ENCODE results near the gene ACO1. TPM values are rescaled to one million over a fixed set of nuclear protein-coding genes. Genes with fewer than 3 reads are reported as not detected.

ACO1 gene
- total and polyA plus RNA-seq, 12 donors = 7.1 to 77.6 (median 65.1) TPM

DNA sequence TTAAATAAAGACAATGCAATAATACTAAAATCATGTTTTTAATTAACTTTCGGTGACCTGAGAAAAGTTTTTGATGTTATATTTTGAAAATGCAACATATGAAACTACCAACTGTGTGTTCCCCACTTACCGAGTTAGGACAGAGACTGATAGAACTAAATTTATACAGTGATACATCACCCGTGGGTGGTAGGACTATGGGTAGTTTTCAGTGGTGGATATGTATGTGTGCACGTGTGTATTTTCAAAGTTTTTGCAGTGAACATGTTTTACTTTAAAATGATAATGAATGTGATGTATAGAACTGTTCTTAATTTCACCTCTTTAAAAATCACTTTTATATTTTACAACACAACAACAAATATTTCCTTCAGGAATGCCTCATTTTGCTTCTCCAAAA is 25.0 kb upstream of the ACO1 start:
- WGBS, 2 donors = 70 to 75% methylated on average over 4 of the region's 4 CpGs
- H3K9me3 ChIP-seq = no peaks in the 10 kb centered on the region
- H3K27ac ChIP-seq = no peak overlapping the region
- no peaks in the 10 kb centered on the region for H3K4me1 ChIP-seq
- intact Hi-C loops (cut with DNase I) = loop anchor here in 1 of 10 donors (10.0 kb wide), 1 partner anchor 1235 kb away; no protein-coding TSS in a partner anchor
- no peak overlapping the region for H3K4me3 ChIP-seq
- TF ChIP-seq, protein P1, sequence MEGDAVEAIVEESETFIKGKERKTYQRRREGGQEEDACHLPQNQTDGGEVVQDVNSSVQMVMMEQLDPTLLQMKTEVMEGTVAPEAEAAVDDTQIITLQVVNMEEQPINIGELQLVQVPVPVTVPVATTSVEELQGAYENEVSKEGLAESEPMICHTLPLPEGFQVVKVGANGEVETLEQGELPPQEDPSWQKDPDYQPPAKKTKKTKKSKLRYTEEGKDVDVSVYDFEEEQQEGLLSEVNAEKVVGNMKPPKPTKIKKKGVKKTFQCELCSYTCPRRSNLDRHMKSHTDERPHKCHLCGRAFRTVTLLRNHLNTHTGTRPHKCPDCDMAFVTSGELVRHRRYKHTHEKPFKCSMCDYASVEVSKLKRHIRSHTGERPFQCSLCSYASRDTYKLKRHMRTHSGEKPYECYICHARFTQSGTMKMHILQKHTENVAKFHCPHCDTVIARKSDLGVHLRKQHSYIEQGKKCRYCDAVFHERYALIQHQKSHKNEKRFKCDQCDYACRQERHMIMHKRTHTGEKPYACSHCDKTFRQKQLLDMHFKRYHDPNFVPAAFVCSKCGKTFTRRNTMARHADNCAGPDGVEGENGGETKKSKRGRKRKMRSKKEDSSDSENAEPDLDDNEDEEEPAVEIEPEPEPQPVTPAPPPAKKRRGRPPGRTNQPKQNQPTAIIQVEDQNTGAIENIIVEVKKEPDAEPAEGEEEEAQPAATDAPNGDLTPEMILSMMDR (IDR thresholded peaks at IDR 0.05) = no peak
- DNase-seq (no peak), ATAC-seq (no peak)
- peaks cover 0 to 36% (median 3%) of the 10 kb centered on the region in 7 donors for H3K27me3 ChIP-seq
- no peaks in the 10 kb centered on the region for H3K36me3 ChIP-seq

DNA sequence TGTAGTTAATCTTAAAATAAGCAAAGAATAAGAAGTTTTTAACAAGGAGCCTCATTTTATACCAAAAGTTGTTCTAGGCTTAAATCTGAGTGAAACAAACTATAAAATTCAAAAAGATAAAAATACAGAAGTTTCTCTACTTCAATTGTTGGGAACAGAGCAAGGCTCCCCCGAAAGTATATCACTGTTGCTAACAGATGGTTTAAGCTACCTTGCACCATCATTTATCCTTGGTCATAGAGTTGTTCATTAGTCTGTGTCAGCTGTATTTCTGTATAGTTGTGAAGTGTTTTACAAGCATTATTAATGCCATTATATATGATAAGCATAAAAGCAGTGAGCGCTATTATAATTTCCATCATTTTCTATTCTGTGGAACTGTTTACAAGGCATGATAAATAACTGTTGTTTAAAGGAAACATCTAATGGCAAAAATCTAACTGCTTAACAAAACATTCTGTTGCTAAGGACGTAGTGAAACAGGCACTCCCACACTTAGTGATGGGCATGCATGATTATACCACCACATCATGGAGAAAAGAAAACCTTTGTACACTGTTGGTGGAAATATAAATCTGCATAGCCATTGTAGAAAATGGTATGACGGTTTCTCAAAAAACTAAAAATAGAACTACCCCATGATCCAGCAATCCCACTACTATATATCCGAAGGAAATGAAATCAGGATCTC is 23.3 kb upstream of the ACO1 start:
- ATAC-seq (no peak), DNase-seq (no peak)
- Histone ChIP-seq H3K4me1 (no peaks in the 10 kb centered on the region), H3K27me3 (peaks cover 0 to 36% (median 0%) of the 10 kb centered on the region in 7 donors), H3K36me3 (no peaks in the 10 kb centered on the region), H3K9me3 (no peaks in the 10 kb centered on the region), H3K4me3 (no peak overlapping the region), H3K27ac (no peak overlapping the region)
- TF ChIP-seq, protein P1 (IDR thresholded peaks at IDR 0.05) = no peak
- intact Hi-C loops (cut with DNase I) = no loop called here
- WGBS, 2 donors = 69 to 77% methylated on average over 5 of the region's 5 CpGs

DNA sequence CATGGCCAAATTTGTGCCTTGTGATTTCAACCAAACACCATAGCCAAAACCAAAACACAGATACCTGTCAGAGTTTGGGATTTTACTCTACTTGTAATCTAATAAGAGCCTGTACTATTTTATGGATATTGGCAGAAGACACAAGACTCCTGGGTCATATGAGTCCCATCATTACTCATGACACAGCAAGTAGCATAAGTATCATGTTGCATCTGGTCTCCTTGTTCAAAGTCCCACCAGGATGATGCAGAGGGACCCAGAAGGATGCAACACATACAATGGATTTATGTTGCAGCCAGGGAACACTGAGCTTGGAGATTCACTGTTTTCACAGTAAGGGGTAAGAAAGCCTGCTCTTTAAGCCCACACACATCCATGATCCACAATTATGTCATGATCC is 13.2 kb upstream of the ACO1 start:
- DNase-seq = no peak
- ATAC-seq = no peak
- H3K4me3 ChIP-seq = no peak overlapping the region

DNA sequence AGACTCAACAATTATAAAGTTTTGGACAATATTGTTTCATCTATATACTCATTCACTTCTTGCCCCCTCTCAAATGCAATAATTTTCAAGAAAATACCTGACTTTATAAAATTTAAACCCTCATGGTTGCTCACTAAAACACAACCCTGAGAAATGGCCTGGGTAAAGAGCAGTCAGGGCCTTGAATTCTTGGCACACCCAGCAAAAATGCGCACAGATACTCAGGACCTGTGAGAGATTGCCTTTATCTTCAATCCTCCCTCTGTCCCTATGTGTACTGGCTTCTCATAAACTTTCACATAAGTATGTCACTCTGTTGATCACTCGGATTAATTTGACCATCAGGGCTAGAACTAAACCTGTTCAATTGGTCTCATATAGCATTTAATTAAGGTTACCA is 12.8 kb upstream of the ACO1 start:
- Histone ChIP-seq H3K4me3 (no peak overlapping the region), H3K36me3 (no peaks in the 10 kb centered on the region), H3K27ac (no peak overlapping the region), H3K9me3 (peaks cover 0 to 22% (median 0%) of the 10 kb centered on the region in 11 donors), H3K4me1 (no peaks in the 10 kb centered on the region), H3K27me3 (peaks cover 0 to 8% (median 0%) of the 10 kb centered on the region in 7 donors)
- no peak for ATAC-seq
- TF ChIP-seq, protein P1 (IDR thresholded peaks at IDR 0.05) = no peak
- WGBS, 2 donors = 85 to 89% methylated on average over 2 of the region's 2 CpGs
- no peak for DNase-seq
- intact Hi-C loops (cut with DNase I) = loop anchor here in 1 of 10 donors (10.0 kb wide), 1 partner anchor 603 kb away; no protein-coding TSS in a partner anchor

More for the DNA sequence above, 13.2 kb upstream of the ACO1 start:
- H3K27me3 ChIP-seq = peaks cover 0 to 8% (median 0%) of the 10 kb centered on the region in 7 donors
- no peaks in the 10 kb centered on the region for H3K4me1 ChIP-seq
- H3K27ac ChIP-seq = no peak overlapping the region
- TF ChIP-seq, protein P1 (IDR thresholded peaks at IDR 0.05) = no peak
- peaks cover 0 to 22% (median 0%) of the 10 kb centered on the region in 11 donors for H3K9me3 ChIP-seq
- no peaks in the 10 kb centered on the region for H3K36me3 ChIP-seq
- intact Hi-C loops (cut with DNase I) = loop anchor here in 1 of 10 donors (10.0 kb wide), 1 partner anchor 604 kb away; no protein-coding TSS in a partner anchor

Data from heart right ventricle (tissue), 16 donors.